Measurements from ENCODE around the gene TCP1.

DNA sequence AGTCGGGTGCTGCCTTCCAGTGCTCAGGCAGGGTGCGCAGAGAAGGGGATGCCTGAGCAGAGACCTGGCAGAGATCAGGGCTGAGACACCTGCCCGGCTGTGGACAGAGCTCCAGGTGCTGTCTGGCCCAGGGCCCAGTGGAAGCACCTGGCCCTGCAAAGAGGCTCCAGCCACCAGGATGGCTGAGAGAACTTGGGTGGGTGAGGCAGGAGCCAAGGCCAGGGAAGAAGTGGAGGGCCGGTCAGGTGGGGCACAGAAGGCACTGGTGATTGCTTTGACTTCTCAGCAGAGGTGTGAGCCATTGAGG, 41.9 kb upstream of the TCP1 start:
- TF ChIP-seq, protein P1, sequence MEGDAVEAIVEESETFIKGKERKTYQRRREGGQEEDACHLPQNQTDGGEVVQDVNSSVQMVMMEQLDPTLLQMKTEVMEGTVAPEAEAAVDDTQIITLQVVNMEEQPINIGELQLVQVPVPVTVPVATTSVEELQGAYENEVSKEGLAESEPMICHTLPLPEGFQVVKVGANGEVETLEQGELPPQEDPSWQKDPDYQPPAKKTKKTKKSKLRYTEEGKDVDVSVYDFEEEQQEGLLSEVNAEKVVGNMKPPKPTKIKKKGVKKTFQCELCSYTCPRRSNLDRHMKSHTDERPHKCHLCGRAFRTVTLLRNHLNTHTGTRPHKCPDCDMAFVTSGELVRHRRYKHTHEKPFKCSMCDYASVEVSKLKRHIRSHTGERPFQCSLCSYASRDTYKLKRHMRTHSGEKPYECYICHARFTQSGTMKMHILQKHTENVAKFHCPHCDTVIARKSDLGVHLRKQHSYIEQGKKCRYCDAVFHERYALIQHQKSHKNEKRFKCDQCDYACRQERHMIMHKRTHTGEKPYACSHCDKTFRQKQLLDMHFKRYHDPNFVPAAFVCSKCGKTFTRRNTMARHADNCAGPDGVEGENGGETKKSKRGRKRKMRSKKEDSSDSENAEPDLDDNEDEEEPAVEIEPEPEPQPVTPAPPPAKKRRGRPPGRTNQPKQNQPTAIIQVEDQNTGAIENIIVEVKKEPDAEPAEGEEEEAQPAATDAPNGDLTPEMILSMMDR (IDR thresholded peaks at IDR 0.05), result no peak
- no peak for TF ChIP-seq POLR2A (IDR thresholded peaks at IDR 0.05)
